PC-3 (cell line): ENCODE results near the gene JAZF1. TPM values are rescaled to one million over a fixed set of nuclear protein-coding genes. Genes with fewer than 3 reads are reported as not detected.

Experiments
- ATAC-seq: fragments of 200-7000 bp; cut with Tn5 transposase; 2 replicates; pipeline ENCODE4 v1.9.1; 2020; ENCODE audit warnings: mild to moderate bottlenecking, moderate library complexity
- BruUV-seq: library from RNA; stranded (reverse); fragments of 400-500 nt; replicated peaks from 2 replicates; lab custom pipeline; 2021; lab: Mats Ljungman, UMichigan
- CTCF ChIA-PET: fragments of 300-600 bp; sonication (Branson Sonifier 250); formaldehyde crosslinking; loops from one replicate; lab custom pipeline; 2022; ENCODE audit warnings: antibody characterized with exemption; lab: Charles Lee
- POLR2A ChIA-PET: fragments of 300-600 bp; sonication (Branson Sonifier 250); formaldehyde crosslinking; loops from one replicate; lab custom pipeline; 2022; ENCODE audit warnings: antibody characterized with exemption; ENCODE audit not compliant: unreplicated experiment; lab: Charles Lee
- DNase-seq: peaks from one replicate; pipeline ENCODE4 v3.0.0-alpha.2; 2015
- H2AFZ ChIP-seq: fragments of 300-600 bp; sonication (generic); 2 replicates; pipeline ENCODE4 v1.6.0; 2016; ENCODE audit warnings: antibody characterized with exemption, low read length
- H3F3A ChIP-seq: fragments of 300-600 bp; sonication (generic); one replicate; pipeline ENCODE4 v1.6.0; 2017; ENCODE audit warnings: antibody characterized with exemption, low read length, control low read depth, mild to moderate bottlenecking; ENCODE audit not compliant: unreplicated experiment
- H3K27ac ChIP-seq: fragments of 300-600 bp; sonication (generic); 2 replicates; pipeline ENCODE4 v1.5.1; 2016; ENCODE audit warnings: mild to moderate bottlenecking, low read length
- H3K27me3 ChIP-seq: fragments of 300-600 bp; sonication (generic); 2 replicates; pipeline ENCODE4 v1.6.1; 2016; ENCODE audit warnings: low read length, mixed read lengths
- H3K36me3 ChIP-seq: fragments of 300-600 bp; sonication (generic); 2 replicates; pipeline ENCODE4 v1.6.1; 2016; ENCODE audit warnings: low read depth, mixed run types, low read length, mixed read lengths
- H3K4me1 ChIP-seq: fragments of 300-600 bp; sonication (generic); 2 replicates; pipeline ENCODE4 v1.5.1; 2016; ENCODE audit warnings: low read length; ENCODE audit not compliant: insufficient read depth
- H3K4me2 ChIP-seq: fragments of 300-600 bp; sonication (generic); 2 replicates; pipeline ENCODE4 v1.6.0; 2016; ENCODE audit warnings: low read length
- H3K4me3 ChIP-seq: fragments of 300-600 bp; sonication (generic); 2 replicates; pipeline ENCODE4 v1.5.1; 2016; ENCODE audit warnings: mild to moderate bottlenecking, low read length, mixed read lengths
- H3K79me2 ChIP-seq: fragments of 300-600 bp; sonication (generic); 2 replicates; pipeline ENCODE4 v1.6.1; 2017; ENCODE audit warnings: low read length, mixed read lengths
- H3K9ac ChIP-seq: fragments of 300-600 bp; sonication (generic); 2 replicates; pipeline ENCODE4 v1.6.0; 2016; ENCODE audit warnings: mild to moderate bottlenecking, low read length
- H3K9me2 ChIP-seq: fragments of 300-600 bp; sonication (generic); replicated peaks from 2 replicates; pipeline ENCODE4 v1.6.1; 2016; ENCODE audit warnings: mixed run types, low read length, mixed read lengths
- H3K9me3 ChIP-seq: fragments of 300-600 bp; sonication (generic); 2 replicates; pipeline ENCODE4 v1.6.1; 2016; ENCODE audit warnings: low read length, mixed read lengths
- H4K20me1 ChIP-seq: fragments of 300-600 bp; sonication (generic); 2 replicates; pipeline ENCODE4 v1.6.1; 2016; ENCODE audit warnings: low read length, mixed read lengths
- EZH2 ChIP-seq: fragments of 300-600 bp; sonication (generic); IDR thresholded peaks from one replicate; pipeline ENCODE4 v1.6.1; 2017; ENCODE audit warnings: antibody characterized with exemption, mild to moderate bottlenecking, low read length; ENCODE audit not compliant: unreplicated experiment
- EZH2phosphoT487 ChIP-seq: fragments of 300-600 bp; sonication (generic); IDR thresholded peaks from 2 replicates; pipeline ENCODE4 v1.6.1; 2018; ENCODE audit warnings: mild to moderate bottlenecking, antibody characterized with exemption, low read length, borderline replicate concordance
- intact Hi-C: fragments of 100-400 bp; cut with micrococcal nuclease; formaldehyde crosslinking; loops from 2 replicates; pipeline ENCODE4 v1.9.0; 2023
- total RNA-seq: library from RNA; depleted of rRNA; stranded (reverse); fragments of >200 nt; gene quantifications from 2 replicates; pipeline ENCODE4 v1.2.3, GENCODE V29; 2014
- TF ChIP-seq, protein P1 (sequence below): fragments of 300-600 bp; sonication (generic); conservative IDR thresholded peaks from 2 replicates; pipeline ENCODE4 v1.5.1; 2017; ENCODE audit warnings: antibody characterized with exemption, low read depth, mild to moderate bottlenecking, low read length

JAZF1 gene
- total RNA-seq, 1 experiment from 2014 or later, result 2.3 TPM

GRCh38 chr7:28124413-28124812 lies 56.2 kb downstream of the JAZF1 start:
- H3K4me2 ChIP-seq, result no peak overlapping the region
- BruUV-seq, result no TSS peak
- no peaks in the 10 kb centered on the region for H3K27me3 ChIP-seq
- H2AFZ ChIP-seq, result no peak overlapping the region
- H4K20me1 ChIP-seq, result no peaks in the 10 kb centered on the region
- no peaks in the 10 kb centered on the region for H3F3A ChIP-seq
- ChIA-PET POLR2A (interaction anchor here (0.7 kb wide), 1 partner anchor 630 kb away, joined by 6 read pairs; no protein-coding TSS in a partner anchor), CTCF (no interaction called here)
- DNase-seq, result no peak
- H3K4me1 ChIP-seq, result no peaks in the 10 kb centered on the region
- no peaks in the 10 kb centered on the region for H3K9me3 ChIP-seq
- no peak overlapping the region for H3K9ac ChIP-seq
- no peak overlapping the region for H3K27ac ChIP-seq
- no peaks in the 10 kb centered on the region for H3K36me3 ChIP-seq
- no peak for TF ChIP-seq EZH2phosphoT487
- TF ChIP-seq, protein P1, sequence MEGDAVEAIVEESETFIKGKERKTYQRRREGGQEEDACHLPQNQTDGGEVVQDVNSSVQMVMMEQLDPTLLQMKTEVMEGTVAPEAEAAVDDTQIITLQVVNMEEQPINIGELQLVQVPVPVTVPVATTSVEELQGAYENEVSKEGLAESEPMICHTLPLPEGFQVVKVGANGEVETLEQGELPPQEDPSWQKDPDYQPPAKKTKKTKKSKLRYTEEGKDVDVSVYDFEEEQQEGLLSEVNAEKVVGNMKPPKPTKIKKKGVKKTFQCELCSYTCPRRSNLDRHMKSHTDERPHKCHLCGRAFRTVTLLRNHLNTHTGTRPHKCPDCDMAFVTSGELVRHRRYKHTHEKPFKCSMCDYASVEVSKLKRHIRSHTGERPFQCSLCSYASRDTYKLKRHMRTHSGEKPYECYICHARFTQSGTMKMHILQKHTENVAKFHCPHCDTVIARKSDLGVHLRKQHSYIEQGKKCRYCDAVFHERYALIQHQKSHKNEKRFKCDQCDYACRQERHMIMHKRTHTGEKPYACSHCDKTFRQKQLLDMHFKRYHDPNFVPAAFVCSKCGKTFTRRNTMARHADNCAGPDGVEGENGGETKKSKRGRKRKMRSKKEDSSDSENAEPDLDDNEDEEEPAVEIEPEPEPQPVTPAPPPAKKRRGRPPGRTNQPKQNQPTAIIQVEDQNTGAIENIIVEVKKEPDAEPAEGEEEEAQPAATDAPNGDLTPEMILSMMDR, result no peak
- no peak for TF ChIP-seq EZH2
- intact Hi-C loops, result loop anchor here (2.0 kb wide), 1 partner anchor 52 kb away; no protein-coding TSS in a partner anchor
- no peak for ATAC-seq
- H3K79me2 ChIP-seq, result no peaks in the 10 kb centered on the region
- no peak overlapping the region for H3K4me3 ChIP-seq
- no peaks in the 10 kb centered on the region for H3K9me2 ChIP-seq

DNA sequence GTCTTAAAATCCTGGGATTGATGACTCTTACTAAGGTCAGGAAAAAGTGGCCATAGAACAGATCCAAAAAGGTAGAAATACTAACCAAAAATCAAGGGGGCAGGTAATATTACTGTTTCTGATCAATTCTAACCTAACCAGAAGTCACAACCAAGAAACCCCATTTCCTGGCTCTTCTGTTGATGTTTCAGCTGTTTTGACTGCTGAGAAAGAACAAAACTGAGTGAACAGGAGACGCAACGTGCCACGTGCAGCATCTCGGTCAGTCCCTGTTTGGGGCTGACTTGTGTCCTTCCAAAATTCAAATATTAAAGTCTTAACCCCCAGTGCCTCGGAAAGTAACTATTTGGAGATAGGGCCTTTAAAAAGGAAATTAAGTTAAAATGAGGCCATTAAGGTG lies 56.8 kb downstream of the JAZF1 start:
- no peak overlapping the region for H2AFZ ChIP-seq
- no peak overlapping the region for H3K4me3 ChIP-seq
- no peaks in the 10 kb centered on the region for H4K20me1 ChIP-seq
- CTCF ChIA-PET, result no interaction called here
- H3K27me3 ChIP-seq, result no peaks in the 10 kb centered on the region
- BruUV-seq, result no TSS peak
- no peak overlapping the region for H3K4me2 ChIP-seq
- H3F3A ChIP-seq, result no peaks in the 10 kb centered on the region
- no peaks in the 10 kb centered on the region for H3K4me1 ChIP-seq
- no peaks in the 10 kb centered on the region for H3K79me2 ChIP-seq
- TF ChIP-seq, protein P1, result no peak
- no peak for TF ChIP-seq EZH2
- no peak for TF ChIP-seq EZH2phosphoT487
- no peak overlapping the region for H3K9ac ChIP-seq
- no peak for ATAC-seq
- H3K36me3 ChIP-seq, result no peaks in the 10 kb centered on the region
- intact Hi-C loops, result loop anchor here (2.0 kb wide), 1 partner anchor 53 kb away; no protein-coding TSS in a partner anchor
- no peaks in the 10 kb centered on the region for H3K9me2 ChIP-seq
- POLR2A ChIA-PET, result no interaction called here
- no peak for DNase-seq
- H3K27ac ChIP-seq, result no peak overlapping the region
- no peaks in the 10 kb centered on the region for H3K9me3 ChIP-seq

DNA sequence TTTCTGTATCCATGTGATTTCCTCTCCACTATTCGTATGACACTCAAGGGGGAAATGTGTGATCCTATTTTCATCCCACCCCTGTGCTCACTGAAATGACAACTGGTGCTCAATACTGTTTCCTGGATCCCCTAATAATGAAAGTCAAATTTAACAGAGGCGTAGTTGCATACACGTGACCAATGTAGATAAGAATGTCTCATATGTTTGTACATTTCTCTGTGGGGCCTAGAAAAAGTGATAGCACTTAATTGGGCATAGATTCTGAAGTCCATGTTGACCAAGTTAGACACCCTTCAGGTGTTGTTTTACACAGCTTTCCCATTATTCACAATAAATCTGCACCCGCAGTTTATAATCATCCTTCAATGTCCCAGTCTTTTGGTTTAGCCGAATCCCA lies 59.1 kb downstream of the JAZF1 start:
- intact Hi-C loops, result no loop called here
- H3F3A ChIP-seq, result no peaks in the 10 kb centered on the region
- no peak overlapping the region for H3K27ac ChIP-seq
- ATAC-seq (no peak), DNase-seq (no peak)
- no peak overlapping the region for H3K4me2 ChIP-seq
- H3K4me3 ChIP-seq, result no peak overlapping the region
- H3K9me2 ChIP-seq, result no peaks in the 10 kb centered on the region
- H3K4me1 ChIP-seq, result no peaks in the 10 kb centered on the region
- POLR2A ChIA-PET, result no interaction called here
- H3K79me2 ChIP-seq, result no peaks in the 10 kb centered on the region
- no peaks in the 10 kb centered on the region for H3K36me3 ChIP-seq
- CTCF ChIA-PET, result no interaction called here
- H3K9me3 ChIP-seq, result no peaks in the 10 kb centered on the region
- no peak overlapping the region for H3K9ac ChIP-seq
- TF ChIP-seq, protein P1, result no peak
- TF ChIP-seq EZH2phosphoT487 (no peak), EZH2 (no peak)
- no peaks in the 10 kb centered on the region for H4K20me1 ChIP-seq
- H3K27me3 ChIP-seq, result no peaks in the 10 kb centered on the region
- no peak overlapping the region for H2AFZ ChIP-seq
- BruUV-seq, result no TSS peak
